ENCODE measurements around the gene CACNG4.

The CACNG4 gene

DNA sequence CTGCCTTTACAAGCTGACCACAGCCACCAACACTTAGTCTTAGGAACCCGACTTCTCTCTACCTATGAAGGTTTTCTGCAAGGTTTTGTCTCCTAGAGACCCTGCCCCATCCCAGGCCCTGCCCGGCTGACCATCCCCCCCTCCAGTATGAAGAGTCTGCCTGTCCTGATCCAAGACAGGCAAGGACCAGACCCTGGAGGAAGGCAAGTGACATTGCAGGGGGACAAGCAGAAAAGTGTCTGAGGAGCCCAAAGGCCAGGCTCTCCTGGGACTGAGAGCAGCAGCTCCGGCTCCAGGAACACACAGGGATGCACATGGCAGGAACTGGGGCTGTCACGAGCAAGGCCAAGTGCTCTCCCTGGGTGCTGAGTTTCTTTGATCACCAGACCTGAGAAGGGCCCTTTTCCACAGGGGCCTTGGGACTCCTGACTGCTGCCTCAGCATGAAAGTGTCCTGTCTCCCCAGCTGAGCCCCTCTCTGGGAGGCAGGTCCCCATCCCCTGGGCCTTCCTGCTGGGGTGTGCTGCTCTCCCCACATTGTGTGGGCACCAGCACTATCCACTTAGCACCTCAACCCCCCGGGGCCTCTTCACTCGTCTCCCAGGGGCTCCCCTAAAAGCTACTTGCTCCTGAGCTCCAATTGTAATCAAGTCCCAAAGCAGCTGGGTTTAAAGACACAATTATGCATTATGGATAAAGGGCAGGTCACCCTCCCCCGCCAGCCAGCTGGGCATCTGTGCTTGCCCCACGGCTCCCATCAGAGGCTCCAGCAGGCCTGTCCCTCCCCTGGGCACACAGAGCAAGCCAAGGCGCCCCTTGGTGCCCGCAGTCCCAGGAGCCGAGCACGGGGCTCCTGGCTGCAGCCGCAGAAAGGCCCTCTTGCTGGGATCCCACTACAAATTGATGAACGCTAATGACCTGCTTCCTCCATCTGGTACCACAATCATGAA, 11.6 kb upstream of the CACNG4 start:
- no peak overlapping the region for H3K4me3 ChIP-seq (replicated peaks; ENCODE audit: low read depth, low read length)
- no peak for DNase-seq (ENCODE audit: extremely low read depth, low read depth)
- TF ChIP-seq, protein P1, sequence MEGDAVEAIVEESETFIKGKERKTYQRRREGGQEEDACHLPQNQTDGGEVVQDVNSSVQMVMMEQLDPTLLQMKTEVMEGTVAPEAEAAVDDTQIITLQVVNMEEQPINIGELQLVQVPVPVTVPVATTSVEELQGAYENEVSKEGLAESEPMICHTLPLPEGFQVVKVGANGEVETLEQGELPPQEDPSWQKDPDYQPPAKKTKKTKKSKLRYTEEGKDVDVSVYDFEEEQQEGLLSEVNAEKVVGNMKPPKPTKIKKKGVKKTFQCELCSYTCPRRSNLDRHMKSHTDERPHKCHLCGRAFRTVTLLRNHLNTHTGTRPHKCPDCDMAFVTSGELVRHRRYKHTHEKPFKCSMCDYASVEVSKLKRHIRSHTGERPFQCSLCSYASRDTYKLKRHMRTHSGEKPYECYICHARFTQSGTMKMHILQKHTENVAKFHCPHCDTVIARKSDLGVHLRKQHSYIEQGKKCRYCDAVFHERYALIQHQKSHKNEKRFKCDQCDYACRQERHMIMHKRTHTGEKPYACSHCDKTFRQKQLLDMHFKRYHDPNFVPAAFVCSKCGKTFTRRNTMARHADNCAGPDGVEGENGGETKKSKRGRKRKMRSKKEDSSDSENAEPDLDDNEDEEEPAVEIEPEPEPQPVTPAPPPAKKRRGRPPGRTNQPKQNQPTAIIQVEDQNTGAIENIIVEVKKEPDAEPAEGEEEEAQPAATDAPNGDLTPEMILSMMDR (IDR thresholded peaks at IDR 0.05; ENCODE audit: low read depth, low read length, missing control alignments), result no peak

DNA sequence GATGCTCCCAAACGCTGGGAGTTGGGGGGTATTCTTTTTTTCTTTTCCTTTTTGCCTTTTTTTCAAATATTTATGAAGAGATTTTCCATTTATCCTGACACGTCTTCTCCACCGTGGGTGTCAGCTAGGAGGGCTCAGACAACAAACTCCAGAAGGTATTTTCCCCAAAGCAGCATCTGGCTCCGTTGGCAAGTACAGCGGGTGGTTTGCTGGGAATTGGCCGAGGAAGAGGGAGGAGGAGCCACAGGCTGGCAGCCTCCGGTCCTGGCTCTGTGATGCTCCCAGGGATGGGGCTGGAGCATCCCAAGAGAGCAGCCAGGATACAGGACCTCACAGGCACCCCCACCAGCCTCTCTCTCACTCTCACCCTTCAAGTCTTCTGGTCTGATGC, 10.9 kb upstream of the CACNG4 start:
- no peak for DNase-seq (ENCODE audit: extremely low read depth, low read depth)
- TF ChIP-seq, protein P1 (IDR thresholded peaks at IDR 0.05; ENCODE audit: low read depth, low read length, missing control alignments), result no peak
- no peak overlapping the region for H3K4me3 ChIP-seq (replicated peaks; ENCODE audit: low read depth, low read length)

DNA sequence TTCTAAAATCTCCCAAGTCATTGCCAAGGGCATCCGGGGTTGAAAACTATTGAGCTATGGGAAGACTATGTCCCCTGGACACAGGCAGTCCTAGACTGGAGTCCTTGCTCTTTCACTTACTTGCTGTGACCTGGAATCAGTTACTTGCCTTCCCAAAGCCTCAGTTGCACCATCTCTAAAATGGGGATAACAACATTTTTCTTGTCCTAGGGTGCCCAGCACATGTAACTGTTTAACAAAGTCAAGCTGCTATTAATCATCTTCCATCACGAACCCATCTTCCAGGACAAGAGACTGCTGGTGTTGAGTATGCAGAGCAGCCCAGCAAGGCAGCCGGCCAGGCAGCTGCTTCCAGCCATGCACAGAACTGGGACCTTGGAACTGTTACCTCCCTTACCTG, 9.9 kb upstream of the CACNG4 start:
- no peak for DNase-seq (ENCODE audit: extremely low read depth, low read depth)
- TF ChIP-seq, protein P1 (IDR thresholded peaks at IDR 0.05; ENCODE audit: low read depth, low read length, missing control alignments), result no peak
- no peak overlapping the region for H3K4me3 ChIP-seq (replicated peaks; ENCODE audit: low read depth, low read length)

DNA sequence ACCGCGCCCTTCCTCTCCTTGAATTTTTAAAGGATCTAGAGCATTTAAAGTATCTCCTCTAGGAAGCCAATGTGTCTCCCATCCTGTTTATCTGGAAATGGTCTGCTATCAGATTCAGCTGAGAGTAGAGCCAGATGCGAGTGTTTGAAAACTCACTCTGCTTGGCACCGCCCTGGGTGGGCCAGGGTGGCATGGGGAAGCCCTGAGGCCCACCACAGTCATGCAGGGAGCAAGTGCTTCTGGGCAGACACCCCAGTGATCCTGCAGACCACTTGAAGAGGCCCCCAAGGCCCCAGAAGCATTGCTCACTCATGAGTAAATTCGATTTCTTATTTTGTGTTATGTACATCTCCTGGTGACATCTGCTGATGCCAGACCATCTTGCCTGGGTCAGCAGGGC, 8.7 kb upstream of the CACNG4 start:
- H3K4me3 ChIP-seq (replicated peaks; ENCODE audit: low read depth, low read length), result no peak overlapping the region
- TF ChIP-seq, protein P1 (IDR thresholded peaks at IDR 0.05; ENCODE audit: low read depth, low read length, missing control alignments), result no peak
- no peak for DNase-seq (ENCODE audit: extremely low read depth, low read depth)

DNA sequence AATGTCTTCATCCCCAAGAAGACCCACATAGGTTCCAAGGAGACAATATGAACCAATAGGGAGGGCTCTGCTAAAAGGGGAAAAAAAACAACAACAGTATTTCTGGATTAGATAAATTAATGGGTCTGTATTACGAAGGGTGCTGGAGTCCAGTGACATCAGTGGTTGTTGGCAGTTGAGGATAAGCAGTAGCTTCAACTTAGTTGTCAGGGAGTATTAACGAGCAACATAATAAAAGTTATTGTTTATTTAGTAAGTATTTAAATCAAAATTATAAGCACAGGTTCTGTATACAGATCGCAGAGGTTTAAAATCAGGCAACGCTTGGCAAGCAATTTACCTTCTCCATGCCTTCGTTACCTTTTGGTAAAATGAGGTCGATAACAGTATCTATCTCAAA, 7.6 kb upstream of the CACNG4 start:
- H3K4me3 ChIP-seq (replicated peaks; ENCODE audit: low read depth, low read length), result no peak overlapping the region
- no peak for DNase-seq (ENCODE audit: extremely low read depth, low read depth)
- TF ChIP-seq, protein P1 (IDR thresholded peaks at IDR 0.05; ENCODE audit: low read depth, low read length, missing control alignments), result no peak

DNA sequence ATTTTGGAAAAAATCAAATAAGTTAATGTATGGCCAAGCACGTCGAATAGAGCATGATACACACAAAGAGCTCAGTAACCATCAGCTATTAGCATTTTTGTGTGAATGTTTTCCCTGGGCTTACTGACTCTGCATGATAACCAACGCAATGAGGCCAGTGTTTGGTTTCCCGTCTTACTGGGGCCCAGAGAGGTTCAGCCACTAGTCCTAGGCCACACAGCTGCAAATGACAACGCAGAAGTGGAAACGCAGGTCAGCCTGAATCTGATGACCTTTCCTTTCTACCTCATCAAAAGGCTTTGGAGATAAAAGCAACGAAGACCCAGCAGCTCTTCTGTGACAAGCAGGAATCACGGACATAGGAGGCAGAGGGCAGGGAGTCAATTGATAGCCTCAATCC, 7.2 kb upstream of the CACNG4 start:
- no peak for DNase-seq (ENCODE audit: extremely low read depth, low read depth)
- TF ChIP-seq, protein P1 (IDR thresholded peaks at IDR 0.05; ENCODE audit: low read depth, low read length, missing control alignments), result no peak
- H3K4me3 ChIP-seq (replicated peaks; ENCODE audit: low read depth, low read length), result no peak overlapping the region

Measured in HFF-Myc (cell line).